Measurements from ENCODE around the gene SMIM38. TPM values are rescaled to one million over a fixed set of nuclear protein-coding genes. Genes with fewer than 3 reads are reported as not detected.

SMIM38 gene
- total RNA-seq, 3 donors from 2014 or later = 2.2 TPM; not detected in 2

- TF ChIP-seq CTCF (IDR thresholded peaks at IDR 0.05) = no peak
- intact Hi-C loops (cut with DNase I, micrococcal nuclease) = no loop called here
- DNase-seq (no peak), ATAC-seq (no peak)
- no peak overlapping the region for H3K4me3 ChIP-seq
- H3K9me3 ChIP-seq = no peaks in the 10 kb centered on the region
- no peaks in the 10 kb centered on the region for H3K4me1 ChIP-seq (ENCODE audit: low read depth)
- H3K36me3 ChIP-seq (ENCODE audit: low read depth) = no peaks in the 10 kb centered on the region
Measured at GRCh38 chr11:69201066-69201365, 45.3 kb downstream of the SMIM38 start.

GRCh38 chr11:69201764-69202370, 46.1 kb downstream of the SMIM38 start:
- Histone ChIP-seq H3K4me3 (no peak overlapping the region), H3K4me1 (ENCODE audit: low read depth) (no peaks in the 10 kb centered on the region), H3K9me3 (no peaks in the 10 kb centered on the region), H3K36me3 (ENCODE audit: low read depth) (no peaks in the 10 kb centered on the region)
- ATAC-seq (no peak), DNase-seq (no peak)
- intact Hi-C loops (cut with DNase I, micrococcal nuclease) = no loop called here
- TF ChIP-seq CTCF (IDR thresholded peaks at IDR 0.05) = no peak

GRCh38 chr11:69202511-69203221, 46.9 kb downstream of the SMIM38 start:
- Histone ChIP-seq H3K4me1 (ENCODE audit: low read depth) (no peaks in the 10 kb centered on the region), H3K4me3 (no peak overlapping the region), H3K9me3 (no peaks in the 10 kb centered on the region), H3K36me3 (ENCODE audit: low read depth) (no peaks in the 10 kb centered on the region)
- ATAC-seq (no peak), DNase-seq (no peak)
- intact Hi-C loops (cut with DNase I, micrococcal nuclease) = no loop called here
- no peak for TF ChIP-seq CTCF (IDR thresholded peaks at IDR 0.05)

GRCh38 chr11:69203381-69203780, 47.6 kb downstream of the SMIM38 start:
- intact Hi-C loops (cut with DNase I, micrococcal nuclease) = no loop called here
- TF ChIP-seq CTCF (IDR thresholded peaks at IDR 0.05) = no peak
- Histone ChIP-seq H3K9me3 (no peaks in the 10 kb centered on the region), H3K4me3 (no peak overlapping the region), H3K36me3 (ENCODE audit: low read depth) (no peaks in the 10 kb centered on the region), H3K4me1 (ENCODE audit: low read depth) (no peaks in the 10 kb centered on the region)
- no peak for ATAC-seq
- no peak for DNase-seq

- intact Hi-C loops (cut with DNase I, micrococcal nuclease) = no loop called here
- H3K9me3 ChIP-seq = no peaks in the 10 kb centered on the region
- H3K4me3 ChIP-seq = no peak overlapping the region
- TF ChIP-seq CTCF (IDR thresholded peaks at IDR 0.05) = no peak
- no peaks in the 10 kb centered on the region for H3K36me3 ChIP-seq (ENCODE audit: low read depth)
- H3K4me1 ChIP-seq (ENCODE audit: low read depth) = no peaks in the 10 kb centered on the region
- DNase-seq = no peak
- ATAC-seq = no peak
Measured at GRCh38 chr11:69203901-69204245, 48.1 kb downstream of the SMIM38 start.

All from mucosa of descending colon (tissue), 3 donors.